HEK293 (cell line): ENCODE measurements around the gene FERMT3.
A peak's percentile ranks its signal among the peaks of the same experiment; 100 is the strongest.

Source experiments
- CTCF ChIA-PET: fragments of 350-600 bp; formaldehyde crosslinking; extraction: SDS; loops from one replicate; lab custom pipeline; 2021; ENCODE audit warnings: antibody characterized with exemption; lab: Yijun Ruan, JAX
- POLR2A ChIA-PET: fragments of 300-600 bp; formaldehyde crosslinking; extraction: SDS; loops from one replicate; lab custom pipeline; 2020; ENCODE audit warnings: antibody characterized with exemption, inconsistent platforms; lab: Yijun Ruan, JAX
- H3K27ac ChIP-seq: fragments of 200-500 bp; sonication (Bioruptor generic); 2 replicates; pipeline ENCODE4 v1.5.1; 2014; ENCODE audit warnings: low read depth, low read length, control low read depth, inconsistent platforms; ENCODE audit errors: extremely low read depth
- H3K36me3 ChIP-seq, 2 experiments: fragments of 200-500 bp in 1 of 2; sonication (Bioruptor generic) in 1 of 2; 1 replicate in 1 of 2; 2 replicates in 1 of 2; pipeline ENCODE4 v1.5.1; 2014 to 2017; ENCODE audit warnings: inconsistent platforms in 2 of 2, low read length in 2 of 2; ENCODE audit not compliant: control insufficient read depth in 2 of 2, insufficient read depth in 1 of 2
- H3K4me1 ChIP-seq: fragments of 200-500 bp; sonication (Bioruptor generic); 2 replicates; pipeline ENCODE4 v1.5.1; 2014; ENCODE audit warnings: mild to moderate bottlenecking, low read length, inconsistent platforms; ENCODE audit not compliant: control insufficient read depth, insufficient read depth
- H3K4me3 ChIP-seq: 2 replicates; pipeline ENCODE4 v1.5.1; 2011; ENCODE audit warnings: low read depth, mild to moderate bottlenecking, control low read depth, low read length, moderate library complexity
- H3K9me3 ChIP-seq: fragments of 200-500 bp; sonication (Bioruptor generic); 2 replicates; pipeline ENCODE4 v1.5.1; 2014; ENCODE audit warnings: low read depth, low read length, inconsistent platforms; ENCODE audit not compliant: control insufficient read depth, insufficient read depth
- GLIS1 ChIP-seq: fragments of 450-650 bp; formaldehyde crosslinking; IDR thresholded peaks from 2 replicates; pipeline ENCODE4 v1.5.1; 2016; ENCODE audit warnings: missing biosample characterization, missing genetic modification characterization
- GLIS2 ChIP-seq: fragments of 450-650 bp; formaldehyde crosslinking; IDR thresholded peaks from 2 replicates; pipeline ENCODE4 v1.5.1; 2016; ENCODE audit warnings: missing biosample characterization, missing genetic modification characterization
- KLF1 ChIP-seq: fragments of 450-650 bp; formaldehyde crosslinking; IDR thresholded peaks from 2 replicates; pipeline ENCODE4 v1.5.1; 2016; ENCODE audit warnings: missing biosample characterization, missing genetic modification characterization
- KLF10 ChIP-seq: fragments of 450-650 bp; IDR thresholded peaks from 2 replicates; pipeline ENCODE4 v1.5.1; 2018; ENCODE audit warnings: missing biosample characterization, mild to moderate bottlenecking, missing genetic modification characterization
- KLF17 ChIP-seq: fragments of 450-650 bp; formaldehyde crosslinking; IDR thresholded peaks from 2 replicates; pipeline ENCODE4 v1.5.1; 2016; ENCODE audit warnings: missing biosample characterization, missing genetic modification characterization
- KLF8 ChIP-seq: fragments of 450-650 bp; formaldehyde crosslinking; IDR thresholded peaks from 2 replicates; pipeline ENCODE4 v1.5.1; 2016; ENCODE audit warnings: missing biosample characterization, missing genetic modification characterization
- OSR2 ChIP-seq: fragments of 450-650 bp; formaldehyde crosslinking; IDR thresholded peaks from 2 replicates; pipeline ENCODE4 v1.5.1; 2016; ENCODE audit warnings: missing biosample characterization, missing genetic modification characterization
- PATZ1 ChIP-seq: fragments of 450-650 bp; formaldehyde crosslinking; IDR thresholded peaks from 2 replicates; pipeline ENCODE4 v1.5.1; 2016; ENCODE audit warnings: missing biosample characterization, missing genetic modification characterization
- SP2 ChIP-seq: fragments of 450-650 bp; formaldehyde crosslinking; IDR thresholded peaks from 2 replicates; pipeline ENCODE4 v1.5.1; 2016; ENCODE audit warnings: missing biosample characterization, missing genetic modification characterization
- TRIM28 ChIP-seq: IDR thresholded peaks from 2 replicates; pipeline ENCODE4 v1.6.1; 2011; ENCODE audit warnings: low read length, control low read depth, borderline replicate concordance
- YY2 ChIP-seq: fragments of 450-650 bp; formaldehyde crosslinking; IDR thresholded peaks from 2 replicates; pipeline ENCODE4 v1.5.1; 2016; ENCODE audit warnings: missing biosample characterization, missing genetic modification characterization
- ZBTB20 ChIP-seq: fragments of 450-650 bp; formaldehyde crosslinking; IDR thresholded peaks from 2 replicates; pipeline ENCODE4 v1.5.1; 2016; ENCODE audit warnings: missing biosample characterization, missing genetic modification characterization
- ZFHX2 ChIP-seq: fragments of 450-650 bp; formaldehyde crosslinking; conservative IDR thresholded peaks from 2 replicates; pipeline ENCODE4 v1.5.1; 2016; ENCODE audit warnings: missing biosample characterization, missing genetic modification characterization
- ZFP3 ChIP-seq: fragments of 450-650 bp; formaldehyde crosslinking; IDR thresholded peaks from 2 replicates; pipeline ENCODE4 v1.5.1; 2016; ENCODE audit warnings: low read depth, missing biosample characterization, missing genetic modification characterization
- ZFP41 ChIP-seq: fragments of 450-650 bp; formaldehyde crosslinking; IDR thresholded peaks from 2 replicates; pipeline ENCODE4 v1.5.1; 2016; ENCODE audit warnings: missing biosample characterization, missing genetic modification characterization, borderline replicate concordance
- ZNF112 ChIP-seq: fragments of 450-650 bp; formaldehyde crosslinking; IDR thresholded peaks from 2 replicates; pipeline ENCODE4 v1.5.0; 2017; ENCODE audit warnings: missing biosample characterization, missing genetic modification characterization
- ZNF223 ChIP-seq: fragments of 450-650 bp; formaldehyde crosslinking; IDR thresholded peaks from 2 replicates; pipeline ENCODE4 v1.5.1; 2016; ENCODE audit warnings: missing biosample characterization, missing genetic modification characterization
- ZNF354C ChIP-seq: fragments of 450-650 bp; formaldehyde crosslinking; IDR thresholded peaks from 2 replicates; pipeline ENCODE4 v1.5.1; 2016; ENCODE audit warnings: missing biosample characterization, missing genetic modification characterization, low read depth, borderline replicate concordance
- ZNF449 ChIP-seq: fragments of 450-650 bp; formaldehyde crosslinking; IDR thresholded peaks from 2 replicates; pipeline ENCODE4 v1.5.1; 2017; ENCODE audit warnings: missing biosample characterization, mild to moderate bottlenecking, missing genetic modification characterization, moderate library complexity
- ZNF501 ChIP-seq: fragments of 450-650 bp; formaldehyde crosslinking; IDR thresholded peaks from 2 replicates; pipeline ENCODE4 v1.5.1; 2016; ENCODE audit warnings: missing biosample characterization, missing genetic modification characterization
- ZNF600 ChIP-seq: fragments of 450-650 bp; formaldehyde crosslinking; IDR thresholded peaks from 2 replicates; pipeline ENCODE4 v1.5.1; 2016; ENCODE audit warnings: missing biosample characterization, missing genetic modification characterization
- ZNF626 ChIP-seq: fragments of 450-650 bp; sonication (Bioruptor Pico); formaldehyde crosslinking; IDR thresholded peaks from 2 replicates; pipeline ENCODE4 v1.5.1; 2018; ENCODE audit warnings: missing biosample characterization, missing genetic modification characterization, inconsistent platforms
- ZNF654 ChIP-seq: fragments of 450-650 bp; formaldehyde crosslinking; IDR thresholded peaks from 2 replicates; pipeline ENCODE4 v1.5.1; 2016; ENCODE audit warnings: low read depth, missing biosample characterization, missing genetic modification characterization
- ZNF658 ChIP-seq: fragments of 450-650 bp; formaldehyde crosslinking; IDR thresholded peaks from 2 replicates; pipeline ENCODE4; 2016; ENCODE audit warnings: missing biosample characterization, missing genetic modification characterization
- ZNF76 ChIP-seq: fragments of 450-650 bp; formaldehyde crosslinking; IDR thresholded peaks from 2 replicates; pipeline ENCODE4; 2016; ENCODE audit warnings: low read depth, missing biosample characterization, missing genetic modification characterization, borderline replicate concordance
- ZNF791 ChIP-seq: fragments of 450-650 bp; formaldehyde crosslinking; IDR thresholded peaks from 2 replicates; pipeline ENCODE4 v1.5.1; 2016; ENCODE audit warnings: missing biosample characterization, missing genetic modification characterization

Gene FERMT3

GRCh38 chr11:64241491-64242374, 35.2 kb downstream of the FERMT3 start (continued):
- TF ChIP-seq ZFP41 (tag by site-specific recombination), result no peak
- TF ChIP-seq KLF10 (tag by site-specific recombination), result no peak
- TF ChIP-seq ZFP3 (tag by site-specific recombination), result no peak
- no peak for TF ChIP-seq ZNF449 (tag by site-specific recombination)
- TF ChIP-seq ZFHX2, result peak; percentile 90
- no peak for TF ChIP-seq ZNF626 (tag by site-specific recombination)
- no peak for TF ChIP-seq ZNF501 (tag by site-specific recombination)
- no peak for TF ChIP-seq ZNF223 (tag by site-specific recombination)
- no peak for TF ChIP-seq ZNF791 (tag by site-specific recombination)
- TF ChIP-seq SP2 (tag by site-specific recombination), result peak; percentile 87
- no peak for TF ChIP-seq ZNF112 (tag by site-specific recombination)
- TF ChIP-seq OSR2 (tag by site-specific recombination), result no peak
- TF ChIP-seq ZNF354C (tag by site-specific recombination), result no peak
- TF ChIP-seq TRIM28, result no peak
- TF ChIP-seq KLF8 (tag by site-specific recombination), result 0 out of 2 replicates have a peak, but pooled peaks have one; percentile 42

- Histone ChIP-seq H3K36me3 (peaks cover 0 to 27% of the 10 kb centered on the region in 2 experiments; a peak in 1 of 3 replicates), H3K9me3 (no peaks in the 10 kb centered on the region), H3K4me3 (no peak overlapping the region), H3K4me1 (no peaks in the 10 kb centered on the region), H3K27ac (no peak overlapping the region)
- POLR2A ChIA-PET, result interaction anchor here (0.8 to 7.2 kb wide), 10 partner anchors 8 to 74 kb away, joined by 3 to 96 read pairs (median 4); partner anchors contain the start of genes BAD, ESRRA, PRDX5 and STIP1
- TF ChIP-seq ZFHX2 (peak; percentile 74), KLF8 (tag by site-specific recombination) (peak; percentile 28; the same call in 1 of the 2 replicates), ZNF600 (peak; percentile 73), KLF1 (tag by site-specific recombination) (0 out of 2 replicates have a peak, but pooled peaks have one; percentile 33), ZBTB20 (tag by site-specific recombination) (peak; percentile 39; the same call in 1 of the 2 replicates), ZNF76 (tag by site-specific recombination) (no peak), SP2 (tag by site-specific recombination) (peak; percentile 14; the same call in 1 of the 2 replicates), GLIS2 (tag by site-specific recombination) (peak; percentile 49), YY2 (no peak), KLF17 (tag by site-specific recombination) (peak; percentile 23; the same call in 1 of the 2 replicates), ZNF654 (no peak), GLIS1 (tag by site-specific recombination) (peak; percentile 87), ZNF658 (tag by site-specific recombination) (no peak), PATZ1 (peak; percentile 60)
- TF ChIP-seq, all 188 proteins: peak for 10
- CTCF ChIA-PET, result interaction anchor here (0.6 to 2.2 kb wide), 7 partner anchors 8 to 112 kb away, joined by 3 to 13 read pairs (median 5); partner anchors contain the start of genes FERMT3 and PLCB3
These were observed 36.8 kb downstream of the FERMT3 start for GRCh38 chr11:64243236-64243854.
